Upper lobe of right lung (tissue), 1 donor: ENCODE measurements around the gene SMAD3. TPM values are rescaled to one million over a fixed set of nuclear protein-coding genes. Genes with fewer than 3 reads are reported as not detected.

Experiments
- ATAC-seq: fragments of 200-7000 bp; cut with Tn5 transposase; one replicate; pipeline ENCODE4 v1.9.1; 2020; ENCODE audit warnings: mild to moderate bottlenecking, moderate library complexity
- DNase-seq: peaks from one replicate; pipeline ENCODE4 v3.0.0-alpha.2; 2020
- H3K27ac ChIP-seq: fragments of 200-600 bp; one replicate; pipeline ENCODE4 v1.8.0; 2022
- H3K27me3 ChIP-seq: fragments of 200-600 bp; one replicate; pipeline ENCODE4 v1.8.0; 2022; ENCODE audit warnings: mild to moderate bottlenecking
- H3K36me3 ChIP-seq: fragments of 200-600 bp; one replicate; pipeline ENCODE4 v1.8.0; 2022
- H3K4me1 ChIP-seq: fragments of 200-600 bp; one replicate; pipeline ENCODE4 v1.8.0; 2022
- H3K4me3 ChIP-seq: fragments of 200-600 bp; one replicate; pipeline ENCODE4 v1.8.0; 2022; ENCODE audit warnings: mild to moderate bottlenecking
- H3K9me3 ChIP-seq: fragments of 200-600 bp; one replicate; pipeline ENCODE4 v1.8.0; 2022
- CTCF ChIP-seq: fragments of 200-600 bp; IDR thresholded peaks from one replicate; pipeline ENCODE4 v1.8.0; 2022; ENCODE audit warnings: antibody characterized with exemption
- intact Hi-C: fragments of 100-400 bp; cut with DNase I; formaldehyde crosslinking; loops from one replicate; pipeline ENCODE4 v1.11.0; 2022
- total RNA-seq: library from RNA; stranded (reverse); fragmentation: NEBNext Ultra II Directional; extraction: Animal tissue kit (Norgen Biotek cat#: 25700); gene quantifications from one replicate; pipeline ENCODE4 v1.2.1, GENCODE V29; 2021
- donor health status: DM: no; HTN: yes; CAD: no; lungs with severe emphysema.

SMAD3 gene
- total RNA-seq, 1 donor from 2014 or later: 31.6 TPM

GRCh38 chr15:67101911-67102598 is 36.7 kb downstream of the SMAD3 start:
- Histone ChIP-seq H3K4me3 (no peak overlapping the region), H3K36me3 (no peaks in the 10 kb centered on the region), H3K27ac (no peak overlapping the region), H3K27me3 (no peaks in the 10 kb centered on the region), H3K9me3 (no peaks in the 10 kb centered on the region), H3K4me1 (peaks cover 77% of the 10 kb centered on the region)
- no peak for TF ChIP-seq CTCF
- no peak for DNase-seq
- intact Hi-C loops: no loop called here
- ATAC-seq: no peak

- no peak for DNase-seq
- Histone ChIP-seq H3K27ac (no peak overlapping the region), H3K4me3 (no peak overlapping the region), H3K4me1 (peaks cover 77% of the 10 kb centered on the region), H3K9me3 (no peaks in the 10 kb centered on the region), H3K27me3 (no peaks in the 10 kb centered on the region), H3K36me3 (no peaks in the 10 kb centered on the region)
- no peak for ATAC-seq
- intact Hi-C loops: no loop called here
- no peak for TF ChIP-seq CTCF
Observed at GRCh38 chr15:67102599-67102929, 37.2 kb downstream of the SMAD3 start.

DNA sequence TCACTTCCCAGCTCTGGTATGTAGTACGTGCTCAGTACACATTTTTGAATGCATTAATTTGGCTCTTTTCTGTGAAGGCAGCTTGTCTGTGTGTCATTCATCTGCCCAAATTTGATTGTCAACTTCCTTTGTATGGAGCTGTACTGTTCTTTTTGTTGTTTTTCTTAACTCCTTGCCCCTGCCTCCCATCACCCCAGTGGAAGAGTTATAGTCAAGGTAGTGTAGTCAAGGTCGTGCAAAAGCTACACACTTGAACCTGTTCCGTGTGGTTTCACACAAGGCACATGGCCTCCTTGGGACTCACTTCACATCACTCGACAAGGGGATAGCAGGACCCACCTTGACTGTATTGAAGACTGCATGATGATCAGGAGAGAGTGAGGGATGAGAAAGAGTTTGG is 37.6 kb downstream of the SMAD3 start:
- no peaks in the 10 kb centered on the region for H3K27me3 ChIP-seq
- H3K36me3 ChIP-seq: no peaks in the 10 kb centered on the region
- H3K27ac ChIP-seq: no peak overlapping the region
- no peaks in the 10 kb centered on the region for H3K9me3 ChIP-seq
- no peak overlapping the region for H3K4me3 ChIP-seq
- ATAC-seq: no peak
- DNase-seq: no peak
- no peak for TF ChIP-seq CTCF
- intact Hi-C loops: no loop called here
- H3K4me1 ChIP-seq: peaks cover 76% of the 10 kb centered on the region

DNA sequence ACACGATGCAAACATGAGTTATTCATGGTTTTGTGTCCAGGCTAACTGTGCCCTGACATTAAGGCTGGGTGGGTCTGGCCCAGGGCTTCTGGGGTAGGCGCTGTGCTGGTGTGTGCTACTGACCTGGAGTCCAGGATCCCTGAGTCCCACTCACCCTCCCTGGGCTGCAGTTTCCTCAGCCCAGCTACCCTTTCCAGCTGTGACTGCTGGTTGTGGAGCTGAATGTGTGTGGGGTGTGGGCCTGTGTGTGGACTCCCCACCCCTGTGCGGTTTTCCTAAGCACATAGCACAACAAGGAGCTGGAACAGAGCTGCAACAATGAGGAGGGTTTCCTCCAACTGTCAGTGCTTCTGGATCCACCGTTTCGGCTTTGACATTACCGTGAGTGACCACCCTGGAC is 38.0 kb downstream of the SMAD3 start:
- H3K9me3 ChIP-seq: no peaks in the 10 kb centered on the region
- no peaks in the 10 kb centered on the region for H3K27me3 ChIP-seq
- no peak for TF ChIP-seq CTCF
- DNase-seq (no peak), ATAC-seq (no peak)
- intact Hi-C loops: no loop called here
- H3K4me3 ChIP-seq: no peak overlapping the region
- no peak overlapping the region for H3K27ac ChIP-seq
- H3K4me1 ChIP-seq: peaks cover 76% of the 10 kb centered on the region
- H3K36me3 ChIP-seq: no peaks in the 10 kb centered on the region

- Histone ChIP-seq H3K27me3 (no peaks in the 10 kb centered on the region), H3K4me1 (peaks cover 76% of the 10 kb centered on the region), H3K9me3 (no peaks in the 10 kb centered on the region), H3K27ac (no peak overlapping the region), H3K36me3 (no peaks in the 10 kb centered on the region), H3K4me3 (no peak overlapping the region)
- TF ChIP-seq CTCF: no peak
- ATAC-seq (no peak), DNase-seq (no peak)
- intact Hi-C loops: no loop called here
Observed at GRCh38 chr15:67103869-67104268, 38.5 kb downstream of the SMAD3 start.

GRCh38 chr15:67104510-67104909 is 39.1 kb downstream of the SMAD3 start:
- ATAC-seq (no peak), DNase-seq (no peak)
- no peak for TF ChIP-seq CTCF
- Histone ChIP-seq H3K4me3 (no peak overlapping the region), H3K36me3 (no peaks in the 10 kb centered on the region), H3K27ac (no peak overlapping the region), H3K9me3 (no peaks in the 10 kb centered on the region), H3K27me3 (no peaks in the 10 kb centered on the region), H3K4me1 (peaks cover 78% of the 10 kb centered on the region)
- intact Hi-C loops: no loop called here
